GM21576 (cell line): Measurements from ENCODE around the gene CNPY1.

Experiments
- ATAC-seq: cut with Tn5 transposase; IDR thresholded peaks from one replicate; pipeline ENCODE4 v1.9.1; 2021; ENCODE audit warnings: mild to moderate bottlenecking, moderate library complexity; ENCODE audit not compliant: unreplicated experiment

CNPY1 gene

DNA sequence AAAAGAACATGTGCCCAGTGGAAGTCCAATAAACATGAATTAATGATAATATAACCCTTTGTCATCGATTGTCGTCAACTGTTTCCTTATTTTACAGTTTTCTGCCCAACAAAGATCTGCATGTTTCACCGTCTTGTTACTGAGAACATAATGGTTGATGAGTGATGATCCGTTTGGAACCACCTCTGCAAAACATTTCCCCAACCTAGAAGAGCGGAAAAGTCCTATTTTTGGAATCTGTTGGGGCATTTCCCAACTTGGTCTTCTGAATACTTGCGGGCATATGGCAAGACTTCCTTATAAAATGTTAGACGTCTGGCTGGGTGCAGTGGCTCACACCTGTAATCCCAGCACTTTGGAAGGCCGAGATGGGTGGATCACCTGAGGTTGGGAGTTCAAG lies 32.1 kb downstream of the CNPY1 start:
- ATAC-seq = no peak

DNA sequence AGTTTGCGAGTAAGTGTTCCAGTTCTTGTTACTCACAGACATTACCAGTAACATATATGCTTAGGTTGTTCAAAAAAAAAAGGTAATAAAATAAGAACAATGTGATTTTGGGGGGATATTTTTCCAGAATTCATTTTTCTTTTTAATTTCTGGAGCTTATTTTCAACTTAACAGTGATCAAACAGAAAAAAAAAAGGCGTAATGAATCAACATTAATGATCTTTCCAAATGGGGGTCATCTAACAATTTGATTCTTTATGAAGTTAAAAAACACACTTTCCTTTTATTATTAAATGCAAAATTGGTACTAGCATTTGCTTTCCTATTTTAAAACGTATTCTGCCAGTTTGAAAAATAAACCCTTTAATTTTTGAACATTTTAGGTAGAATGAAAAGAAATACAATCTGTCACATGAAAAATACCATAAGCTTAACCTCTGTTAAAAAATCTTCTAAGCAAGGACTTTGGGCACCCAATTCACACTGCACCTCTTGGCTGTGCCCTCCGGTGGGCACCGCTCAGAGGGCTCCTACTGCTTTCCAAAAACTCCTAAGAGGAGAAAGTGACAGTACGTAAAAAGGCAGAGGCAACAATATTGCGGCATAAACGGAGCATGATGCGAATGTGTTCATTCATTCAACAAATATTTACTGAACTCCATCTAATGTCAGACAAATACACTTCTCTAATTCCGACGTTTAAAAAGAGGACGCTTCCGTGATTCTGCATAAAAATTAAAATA lies 32.6 kb downstream of the CNPY1 start:
- no peak for ATAC-seq

DNA sequence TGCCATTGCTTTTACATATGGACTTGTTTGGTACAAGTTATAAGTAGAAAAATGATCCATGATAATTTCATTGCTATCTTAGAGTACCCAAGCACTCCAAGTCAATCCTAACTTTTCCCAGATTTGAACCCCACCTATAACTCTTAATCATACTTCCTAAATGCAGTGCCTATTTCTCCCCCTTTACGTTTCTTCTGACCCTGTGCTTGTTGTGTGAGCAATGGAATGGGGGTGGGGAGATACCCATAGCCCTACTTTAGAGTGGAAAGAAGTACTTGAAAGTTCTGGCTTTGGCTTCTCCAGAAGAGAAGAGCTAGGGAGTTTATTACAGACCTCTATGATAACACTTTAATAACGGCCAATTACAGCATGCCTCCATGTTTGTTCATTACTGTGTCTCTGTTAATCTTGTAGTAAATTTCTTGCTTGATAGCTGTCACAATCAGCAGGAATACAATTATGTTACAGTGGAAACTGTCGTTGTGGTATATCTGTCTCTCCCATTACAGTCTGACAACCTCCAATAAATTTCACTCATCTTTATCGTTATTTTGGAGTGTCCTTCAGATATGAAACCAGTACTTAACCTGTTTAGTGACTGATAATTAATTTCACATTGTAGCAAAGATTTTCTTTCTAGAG lies 34.0 kb downstream of the CNPY1 start:
- no peak for ATAC-seq

DNA sequence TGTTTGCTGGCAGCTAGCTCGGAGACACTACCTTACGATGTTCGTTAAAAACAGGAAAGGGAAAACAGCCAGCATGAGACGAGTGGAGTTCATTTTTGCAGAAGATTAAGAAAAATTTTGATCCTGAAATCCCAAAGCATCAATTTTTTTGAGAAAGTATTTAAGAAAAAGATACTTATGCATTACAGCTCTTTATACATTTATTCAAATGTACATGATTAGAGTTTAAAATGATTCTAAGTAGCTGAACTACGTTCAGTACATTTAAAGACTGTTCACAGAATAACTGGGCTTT lies 34.7 kb downstream of the CNPY1 start:
- no peak for ATAC-seq

DNA sequence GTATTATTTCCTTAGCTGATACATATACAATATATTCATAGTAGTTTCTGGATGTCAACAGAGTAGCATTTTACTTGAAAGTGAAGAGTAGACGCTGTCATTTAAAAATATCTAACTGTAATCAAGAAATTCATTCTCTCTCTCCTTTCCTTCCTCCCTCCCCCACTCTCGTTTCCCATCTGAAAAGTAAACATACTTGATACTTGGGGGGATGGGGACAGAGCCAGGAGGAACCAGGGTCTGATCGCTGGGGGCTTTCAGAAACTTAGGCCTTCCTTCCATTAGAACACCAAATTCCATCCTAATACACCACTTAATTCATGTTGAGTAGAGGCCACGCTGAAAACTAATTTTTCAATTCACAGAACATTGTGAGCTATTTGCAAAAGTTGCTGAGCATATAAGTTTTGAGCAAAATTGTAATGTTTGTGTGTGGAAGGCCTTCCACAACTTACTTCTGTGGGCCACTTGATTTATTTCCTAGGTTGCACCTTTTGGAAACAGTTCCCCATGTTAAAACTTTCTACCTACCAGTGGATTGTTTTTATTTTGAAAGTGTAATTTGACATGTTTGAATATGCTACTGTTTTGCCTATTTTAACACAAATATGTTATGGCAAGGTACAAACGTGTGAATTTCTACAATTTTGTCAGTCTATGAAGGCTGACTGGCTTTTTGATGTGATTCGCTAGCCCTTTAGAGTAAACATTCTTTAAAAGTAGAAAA lies 35.2 kb downstream of the CNPY1 start:
- no peak for ATAC-seq

DNA sequence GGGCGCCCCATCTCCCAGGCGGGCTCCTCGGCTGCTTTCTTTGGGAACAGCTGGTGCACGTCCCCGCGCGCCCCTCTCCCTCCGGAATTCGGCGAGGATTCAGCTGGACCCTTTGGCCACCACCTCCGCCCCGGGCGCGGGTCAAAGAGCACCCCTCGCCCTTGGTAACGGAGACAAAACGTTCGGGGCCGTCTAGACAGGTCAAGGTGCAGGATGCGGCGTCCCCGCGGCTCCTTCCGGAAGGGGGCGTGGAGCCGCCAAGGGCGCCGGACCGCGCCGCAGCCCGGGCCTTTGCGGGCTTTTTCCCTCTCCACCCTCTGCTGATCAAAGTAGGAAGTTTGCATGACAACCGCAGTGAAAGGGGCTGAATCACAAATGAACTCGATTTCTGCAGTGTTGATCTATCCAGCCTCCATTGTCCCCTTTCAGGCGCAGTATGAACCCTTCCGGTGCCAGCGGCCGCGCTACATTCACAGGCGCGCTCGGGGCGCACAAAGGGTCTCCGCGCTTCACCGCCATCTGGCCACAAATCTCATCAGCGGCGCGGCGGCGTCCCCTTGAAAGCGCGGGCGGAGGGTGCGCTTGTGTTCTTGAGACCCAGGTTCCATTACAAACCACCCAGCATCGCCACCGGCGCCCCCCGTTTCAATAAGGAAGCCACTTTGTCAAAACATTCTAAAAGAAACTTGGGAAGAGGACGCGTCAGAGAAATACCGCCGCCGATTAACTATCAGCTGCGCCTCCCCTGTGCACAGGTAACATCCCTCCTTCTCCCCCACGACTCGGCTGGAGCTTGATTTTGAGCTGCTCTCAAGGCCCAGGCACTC lies 36.4 kb downstream of the CNPY1 start:
- no peak for ATAC-seq

DNA sequence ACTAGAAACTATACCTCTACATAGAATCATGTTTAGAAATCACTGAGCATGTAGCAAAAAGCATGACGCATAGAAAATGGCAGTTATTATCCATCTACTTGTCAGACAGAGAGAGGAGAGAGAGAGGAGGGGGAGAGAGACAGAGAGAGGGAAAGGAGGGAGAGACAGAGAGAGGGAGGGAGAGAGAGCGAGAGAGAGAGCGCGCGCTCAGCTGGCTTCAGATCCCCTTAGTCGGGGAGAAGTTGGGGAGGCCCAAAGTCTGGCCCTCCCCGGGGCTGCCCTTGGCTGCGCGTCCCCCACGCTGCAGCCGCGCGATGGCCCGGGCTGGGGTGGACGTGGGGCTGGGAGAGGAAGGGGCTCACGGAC lies 37.0 kb downstream of the CNPY1 start:
- ATAC-seq = no peak

DNA sequence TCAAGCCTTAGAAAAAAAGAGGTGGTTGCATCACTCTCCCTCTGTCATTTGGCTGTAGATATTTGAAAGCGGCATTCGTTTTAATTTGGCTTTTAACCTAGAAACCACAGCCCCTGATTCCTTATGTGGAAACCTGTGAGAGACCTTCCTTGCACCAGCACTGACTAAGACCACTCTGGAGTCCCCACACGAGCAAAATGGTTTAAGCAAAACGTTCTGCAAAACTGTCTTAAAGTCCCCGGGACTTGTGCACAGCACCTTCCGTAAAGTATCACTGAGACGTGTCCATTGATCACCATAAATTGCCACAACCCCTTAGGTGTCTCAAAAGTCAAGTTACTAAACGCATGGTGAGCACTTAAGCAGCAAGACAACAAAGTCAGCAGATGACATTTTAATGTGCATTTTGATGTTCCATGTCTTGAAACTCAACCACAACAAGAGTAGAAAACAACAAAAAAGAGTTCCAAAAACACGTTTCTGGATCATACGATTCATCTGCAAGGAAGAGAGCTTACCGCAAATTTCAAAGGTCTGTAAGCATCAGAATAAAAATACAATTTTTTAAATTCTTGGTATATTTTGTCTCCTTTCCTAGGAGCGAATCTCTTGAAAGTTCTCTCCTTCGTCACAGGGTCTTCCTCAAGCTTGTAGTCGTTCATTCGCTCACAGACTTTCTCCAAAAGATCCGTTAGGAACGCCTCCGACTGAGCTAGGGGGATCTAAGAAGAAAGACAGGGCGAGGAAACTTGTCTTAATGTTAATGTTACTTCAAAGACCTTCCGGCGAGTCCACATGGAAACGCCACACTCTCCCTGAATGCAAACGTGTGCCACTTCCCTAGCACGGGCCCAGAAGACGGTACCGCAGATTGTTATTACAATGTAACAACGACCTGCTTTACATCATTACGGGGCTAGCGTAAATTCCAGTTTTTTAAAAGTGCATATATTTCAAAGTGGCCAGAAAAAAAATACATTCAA lies 37.7 kb downstream of the CNPY1 start:
- ATAC-seq = no peak

DNA sequence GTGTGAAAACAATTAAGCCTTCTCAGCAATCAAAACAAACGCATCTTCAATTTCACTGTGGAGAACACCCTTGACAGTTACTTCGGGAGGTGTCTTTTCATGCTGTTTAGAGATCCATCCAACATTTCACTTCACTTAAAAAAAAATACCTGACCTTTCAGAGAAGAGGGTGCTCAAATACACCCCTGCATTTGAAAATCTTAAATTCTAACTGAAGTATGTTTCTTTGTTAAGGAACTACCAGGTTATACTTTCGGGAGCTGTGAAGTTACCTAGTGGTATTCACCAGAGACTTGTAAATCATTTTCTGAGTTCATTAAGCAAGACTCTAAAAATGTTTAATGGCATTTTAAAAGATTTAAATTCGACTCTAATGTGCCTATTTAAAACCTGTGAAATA lies 38.8 kb downstream of the CNPY1 start:
- no peak for ATAC-seq

DNA sequence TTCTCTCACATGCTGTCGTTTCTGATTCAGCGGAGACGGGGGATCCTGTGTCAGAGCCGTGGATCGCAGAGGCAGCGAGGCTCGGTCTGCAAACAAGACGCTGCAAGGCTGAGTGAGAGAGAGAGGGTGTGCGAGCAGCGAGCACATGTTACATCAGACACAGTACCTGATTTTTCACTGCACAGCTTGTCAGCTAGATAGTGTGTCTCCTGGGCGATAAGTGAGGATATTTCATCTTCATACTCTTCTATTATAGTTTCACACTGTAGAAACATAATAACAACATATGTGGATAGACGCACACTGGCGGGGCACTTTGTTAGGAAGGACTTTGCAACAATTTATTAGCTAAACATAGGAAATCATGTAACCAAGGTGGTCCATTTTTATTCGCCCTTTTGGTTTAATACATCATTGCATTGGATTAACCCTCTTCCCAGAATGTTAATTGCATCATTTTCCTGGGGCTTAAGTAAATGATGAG lies 39.5 kb downstream of the CNPY1 start:
- ATAC-seq = no peak

DNA sequence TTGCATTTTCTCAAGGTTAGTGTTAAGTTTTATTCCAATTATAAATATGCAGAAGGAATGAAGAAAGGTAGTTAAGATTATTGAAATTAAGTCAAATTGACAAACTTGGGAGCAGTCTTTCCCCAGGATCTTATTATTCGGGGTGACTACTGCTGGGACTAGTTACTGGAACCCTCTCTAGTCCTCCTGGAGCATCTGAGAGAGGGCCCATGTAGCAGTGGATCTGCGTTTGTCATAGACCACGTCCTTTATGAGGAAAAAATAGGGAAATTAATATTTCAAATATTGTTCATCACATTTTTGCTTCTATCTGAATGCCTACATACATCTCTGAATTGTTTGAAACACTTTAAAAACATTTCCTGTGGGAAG lies 41.0 kb downstream of the CNPY1 start:
- ATAC-seq = no peak

DNA sequence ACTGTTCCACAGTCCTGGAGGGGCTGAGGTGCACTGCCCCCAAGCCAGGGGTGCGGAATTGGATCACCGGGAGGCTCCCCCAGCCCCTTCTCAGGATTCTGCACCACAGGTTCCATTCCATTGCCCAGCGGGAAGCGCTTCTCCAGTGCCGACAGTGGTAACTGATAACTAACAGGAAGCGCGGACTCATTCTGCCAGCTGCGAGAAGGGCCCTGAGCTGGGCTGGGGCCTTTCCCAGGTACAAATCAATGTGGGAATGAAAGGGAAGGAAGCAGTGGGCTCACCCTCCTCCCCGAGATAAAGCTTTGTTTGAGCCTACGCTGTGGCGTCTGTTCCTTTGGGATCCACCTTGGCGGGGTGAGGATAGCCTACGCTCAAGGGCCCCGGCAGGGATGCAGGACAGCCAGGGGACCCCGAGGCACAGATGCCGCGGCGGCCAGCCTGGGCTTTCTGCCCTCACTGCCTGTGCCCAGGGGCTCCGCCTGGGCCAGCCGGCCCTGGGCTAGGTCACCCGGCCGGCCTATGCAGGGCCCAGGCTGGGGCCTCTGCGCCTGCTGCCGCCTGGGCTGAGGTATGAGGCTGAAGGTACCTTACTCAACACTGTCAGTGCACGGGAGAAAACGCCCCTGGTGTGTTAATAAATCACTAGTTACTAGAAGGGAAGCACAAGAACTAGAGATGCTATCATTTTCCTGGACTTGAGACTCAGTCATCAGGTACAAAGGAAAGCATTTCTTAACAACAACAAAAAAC lies 49.0 kb downstream of the CNPY1 start:
- no peak for ATAC-seq

DNA sequence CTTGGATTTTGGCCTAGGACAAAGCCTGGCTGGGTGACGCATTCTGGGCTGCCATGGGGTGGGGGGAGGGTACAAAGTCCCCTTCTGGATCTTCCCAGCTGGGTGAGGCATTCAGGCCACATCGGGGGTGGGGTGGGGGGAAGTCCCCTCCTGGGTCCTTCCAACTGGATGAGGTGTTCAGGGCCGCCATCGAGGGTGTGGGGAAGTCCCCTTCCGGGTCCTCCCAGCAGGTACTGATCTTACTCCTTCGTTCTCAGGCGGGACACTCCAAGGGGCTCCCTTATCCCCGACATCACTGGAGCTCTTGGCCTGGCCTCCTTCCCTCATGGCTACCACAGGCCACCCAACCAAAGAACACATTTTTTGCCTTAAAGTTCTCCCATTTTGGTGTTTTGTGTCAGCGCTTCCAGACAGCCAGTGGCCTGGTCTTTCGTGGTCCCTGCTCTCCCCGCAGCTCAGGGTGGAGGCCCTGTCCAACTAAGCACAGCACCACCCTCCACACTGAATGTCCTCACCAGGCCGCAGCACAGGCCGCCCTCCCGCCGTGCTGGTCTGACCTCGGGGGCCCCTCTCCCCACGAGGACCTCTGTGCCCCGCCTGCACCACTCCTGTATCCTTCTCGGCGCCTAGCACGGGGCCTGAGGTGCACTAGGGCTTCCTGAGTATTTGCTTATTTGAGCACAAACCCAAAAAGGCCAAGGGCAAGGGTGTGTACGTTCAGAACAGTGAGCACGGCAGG lies 49.9 kb downstream of the CNPY1 start:
- no peak for ATAC-seq

DNA sequence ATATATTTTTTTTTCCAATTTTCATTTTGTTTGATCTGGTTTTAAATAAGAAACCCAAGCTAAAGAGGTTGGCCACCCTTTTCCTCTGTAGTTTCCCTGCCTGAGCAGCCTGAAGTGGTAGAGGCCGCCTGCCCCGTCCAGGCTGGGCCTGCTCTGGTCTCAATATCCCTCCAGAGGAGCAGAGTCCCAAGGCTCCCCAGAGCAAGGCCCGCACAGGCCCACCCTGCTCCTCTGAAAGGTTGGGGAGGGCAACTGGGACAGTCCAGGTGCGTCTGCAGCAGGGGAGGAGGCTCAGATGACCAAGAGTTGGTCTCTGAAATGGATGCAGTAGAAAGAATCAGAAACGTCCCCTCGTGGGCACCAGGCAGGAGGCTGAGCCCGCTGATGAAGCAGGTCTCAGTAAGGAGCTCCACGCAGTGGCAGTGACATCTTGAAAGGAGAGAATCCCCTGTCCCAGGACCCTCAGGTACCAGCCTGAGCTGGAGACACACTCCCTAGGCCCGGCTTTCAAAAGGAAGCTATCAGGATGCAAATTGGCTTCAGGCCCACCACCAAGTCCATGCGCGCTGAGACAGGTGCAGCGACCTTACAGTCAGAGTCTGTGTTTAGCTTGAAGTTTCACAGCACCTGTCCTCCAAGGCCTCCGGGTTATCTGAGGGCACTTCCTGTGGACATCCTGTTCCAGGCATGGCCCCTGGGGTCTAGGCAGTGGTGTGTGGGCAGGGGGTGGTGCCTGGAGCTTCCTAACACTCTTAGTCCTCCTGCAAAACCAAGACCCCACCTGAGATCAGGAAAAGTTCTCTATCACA lies 50.7 kb downstream of the CNPY1 start:
- no peak for ATAC-seq

DNA sequence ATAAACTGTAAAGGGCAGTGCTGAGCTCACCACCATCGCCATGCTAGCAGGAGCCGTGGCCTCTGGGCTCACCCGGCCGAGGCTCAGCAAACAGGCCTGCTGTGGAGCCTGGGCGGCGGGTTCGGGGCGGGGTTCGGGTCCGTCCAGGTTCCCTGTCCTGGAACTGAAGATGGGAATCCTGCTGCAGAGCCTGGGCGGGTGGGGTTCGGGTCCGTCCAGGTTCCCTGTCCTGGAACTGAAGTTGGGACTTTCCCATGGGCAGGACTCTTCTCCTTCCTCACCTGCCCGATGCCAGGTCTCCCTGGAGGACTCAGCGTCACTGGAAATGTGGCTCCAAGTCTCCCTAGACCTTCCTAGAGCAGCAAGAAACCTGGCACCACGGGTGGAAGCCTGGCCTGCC lies 51.8 kb downstream of the CNPY1 start:
- ATAC-seq = no peak

DNA sequence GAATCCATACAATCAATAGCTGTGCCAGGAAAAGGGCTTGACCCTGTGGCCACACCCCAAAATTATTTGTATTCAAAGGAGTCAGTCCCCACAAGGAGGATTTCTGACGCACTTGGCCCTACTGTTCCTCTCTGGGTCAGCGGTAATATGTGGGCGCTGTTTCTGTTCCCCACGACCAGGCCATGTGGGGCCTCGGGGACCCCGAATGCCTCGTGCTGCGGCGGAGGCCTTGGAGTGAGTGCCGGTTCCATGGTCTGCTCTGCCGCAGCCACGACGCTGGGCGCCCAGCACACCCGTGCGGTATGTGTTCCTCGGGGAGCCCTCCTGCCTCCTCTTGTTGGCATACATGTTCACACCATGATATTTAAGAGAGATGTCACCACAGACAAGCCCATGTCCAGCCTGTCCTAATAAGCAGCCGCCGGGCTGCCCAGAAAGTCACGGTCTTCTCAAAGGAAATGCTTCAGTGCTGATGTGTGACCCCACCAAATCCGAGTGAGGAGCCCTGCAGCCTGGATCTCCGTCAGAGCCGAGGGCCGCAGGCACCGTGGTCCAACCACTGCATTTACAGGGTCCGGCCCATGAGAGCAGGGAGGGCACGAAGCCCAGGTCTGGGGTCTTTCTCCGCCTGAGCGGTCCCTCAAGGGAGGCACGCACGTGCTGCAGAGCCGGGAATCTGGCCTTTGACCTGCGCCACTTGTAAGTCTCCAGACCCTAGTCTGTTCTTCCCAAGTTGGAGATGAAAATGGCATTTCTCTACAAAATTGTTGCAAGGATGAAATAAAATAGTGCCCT lies 52.4 kb downstream of the CNPY1 start:
- no peak for ATAC-seq

DNA sequence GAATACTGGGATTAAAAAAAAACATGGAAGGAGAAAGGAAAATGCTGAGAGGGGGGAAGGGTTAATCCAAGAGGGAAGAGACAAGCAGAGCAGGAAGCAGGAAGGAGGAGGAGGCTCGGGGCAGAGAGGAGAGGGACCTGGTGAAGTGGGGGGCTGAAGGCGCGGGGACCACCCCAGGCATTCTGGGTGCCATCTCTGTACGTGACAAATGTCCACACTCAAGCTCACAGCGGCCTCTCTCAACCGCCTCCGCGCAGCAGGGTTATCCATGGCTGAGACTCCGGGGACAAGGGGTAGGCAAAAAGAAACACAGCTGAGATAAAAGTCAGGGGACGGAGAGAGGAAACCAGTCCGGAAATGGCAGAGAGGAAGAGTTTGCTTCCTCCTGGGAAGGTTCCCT lies 54.5 kb downstream of the CNPY1 start:
- ATAC-seq = no peak
